Liver (tissue), 9 donors: ENCODE data around the gene MRPS30. TPM values are rescaled to one million over a fixed set of nuclear protein-coding genes. Genes with fewer than 3 reads are reported as not detected.
A peak's percentile ranks its signal among the peaks of the same experiment; 100 is the strongest.

Experiments used
- DNase-seq: peaks from one replicate; pipeline ENCODE4 v3.0.0-alpha.2; 2017; ENCODE audit warnings: low spot score
- H3K27ac ChIP-seq, 2 donors: one replicate each; pipeline ENCODE4 v1.7.0; 2013; ENCODE audit warnings: inconsistent platforms in 2 of 2, low read length in 2 of 2, control low read depth in 1 of 2, low read depth in 1 of 2, mild to moderate bottlenecking in 1 of 2
- H3K27me3 ChIP-seq, 4 donors: one replicate each; pipeline versions ENCODE4 v1.6.1 to v1.7.0; 2013; ENCODE audit warnings: low read length in 3 of 4, inconsistent platforms in 1 of 4, mild to moderate bottlenecking in 1 of 4, moderate library complexity in 1 of 4; ENCODE audit not compliant: control insufficient read depth in 4 of 4, insufficient read depth in 4 of 4
- H3K36me3 ChIP-seq, 4 donors: one replicate each; pipeline versions ENCODE4 v1.6.1 to v1.7.0; 2013; ENCODE audit warnings: low read length in 3 of 4, mild to moderate bottlenecking in 3 of 4, low read depth in 1 of 4, moderate library complexity in 1 of 4; ENCODE audit not compliant: control insufficient read depth in 4 of 4, insufficient read depth in 3 of 4
- H3K4me1 ChIP-seq, 4 donors: one replicate each; pipeline versions ENCODE4 v1.6.1 to v1.7.0; 2013; ENCODE audit warnings: low read length in 3 of 4, mild to moderate bottlenecking in 3 of 4, moderate library complexity in 1 of 4; ENCODE audit not compliant: control insufficient read depth in 4 of 4, insufficient read depth in 4 of 4
- H3K4me3 ChIP-seq, 3 donors: one replicate each; pipeline versions ENCODE4 v1.6.1 to v1.7.0; 2013; ENCODE audit warnings: low read length in 3 of 3, control low read depth in 1 of 3, low read depth in 1 of 3, mild to moderate bottlenecking in 1 of 3
- H3K9ac ChIP-seq, 2 donors: one replicate each; pipeline ENCODE4 v1.7.0; 2013; ENCODE audit warnings: low read length in 2 of 2, mild to moderate bottlenecking in 2 of 2, moderate library complexity in 2 of 2, control low read depth in 1 of 2, low read depth in 1 of 2
- H3K9me3 ChIP-seq, 4 donors: one replicate each; pipeline versions ENCODE4 v1.6.1 to v1.7.0; 2013; ENCODE audit warnings: low read length in 3 of 4; ENCODE audit not compliant: control insufficient read depth in 4 of 4
- EGR1 ChIP-seq, 2 donors: IDR thresholded peaks; 2 replicates each; pipeline ENCODE4 v1.6.1; 2016 to 2018; ENCODE audit warnings: antibody characterized with exemption in 2 of 2, low read depth in 2 of 2
- HNF4A ChIP-seq, 2 donors: conservative IDR thresholded peaks; 2 replicates each; pipeline ENCODE4 v1.6.1; 2016; ENCODE audit warnings: antibody characterized with exemption in 2 of 2, mild to moderate bottlenecking in 2 of 2
- MAX ChIP-seq: IDR thresholded peaks from 2 replicates; pipeline ENCODE4 v1.6.1; 2016; ENCODE audit warnings: antibody characterized with exemption
- RAD21 ChIP-seq, 2 donors: IDR thresholded peaks; 2 replicates each; pipeline ENCODE4 v1.6.1; 2016; ENCODE audit warnings: antibody characterized with exemption in 2 of 2, mild to moderate bottlenecking in 2 of 2
- REST ChIP-seq: IDR thresholded peaks from 2 replicates; pipeline ENCODE4 v1.6.1; 2016; ENCODE audit warnings: antibody characterized with exemption, mild to moderate bottlenecking
- SP1 ChIP-seq: IDR thresholded peaks from 2 replicates; pipeline ENCODE4 v1.6.1; 2018; ENCODE audit warnings: antibody characterized with exemption, mild to moderate bottlenecking
- TAF1 ChIP-seq: conservative IDR thresholded peaks from 2 replicates; pipeline ENCODE4 v1.6.1; 2016; ENCODE audit warnings: antibody characterized with exemption, mild to moderate bottlenecking
- YY1 ChIP-seq: IDR thresholded peaks from 2 replicates; pipeline ENCODE4 v1.6.1; 2016; ENCODE audit warnings: antibody characterized with exemption, mild to moderate bottlenecking
- ZBTB33 ChIP-seq: IDR thresholded peaks from 2 replicates; pipeline ENCODE4 v1.6.1; 2016; ENCODE audit warnings: antibody characterized with exemption
- WGBS: extraction: QIAGEN DNeasy Blood & Tissue Kit; methylation state at CpG from one replicate; pipeline ENCODE4 v1.1.7; 2013; 5-methylcytosine and 5-hydroxymethylcytosine counted together
- polyA plus RNA-seq, 2 donors: library from polyadenylated mRNA; stranded (reverse) in 1 of 2; unstranded in 1 of 2; fragments of 200-250 nt in 1 of 2; fragments of >200 nt in 1 of 2; fragmentation: Nextera tagmentation in 1 of 2; extraction: Ambion mirVana in 1 of 2; gene quantifications; one replicate each; pipeline versions ENCODE4 v1.2.1 to v1.2.3, GENCODE V29; 2013 to 2015
- total RNA-seq, 2 donors: library from RNA; depleted of rRNA; stranded (reverse); fragments of >200 nt; gene quantifications; one replicate each; pipeline ENCODE4 v1.2.3, GENCODE V29; 2014
- TF ChIP-seq, protein P1 (sequence below): fragments of 150-350 bp; IDR thresholded peaks from 2 replicates; pipeline ENCODE4 v1.5.1; 2017; ENCODE audit warnings: improper control_type of control experiment, low read depth, low read length; ENCODE audit not compliant: missing input control
- TF ChIP-seq, protein P2 (sequence below): IDR thresholded peaks from 2 replicates; pipeline ENCODE4 v1.6.1; 2016; ENCODE audit warnings: antibody characterized with exemption
- donor health status: healthy.
- donor health status: healthy.
- donor health status: healthy.
- donor health status: healthy.
- donor health status: healthy.

Gene MRPS30
- total and polyA plus RNA-seq, 4 donors, result 20.7 to 44.7 (median 34.3) TPM

- H3K27me3 ChIP-seq, result no peaks in the 10 kb centered on the region
- H3K4me1 ChIP-seq, result no peaks in the 10 kb centered on the region
- H3K9me3 ChIP-seq, result no peaks in the 10 kb centered on the region
- no peak overlapping the region for H3K4me3 ChIP-seq
- no peak for DNase-seq
- no peak overlapping the region for H3K27ac ChIP-seq
- 8% methylated on average over 1 of the region's 1 CpG for WGBS
- TF ChIP-seq, protein P1, sequence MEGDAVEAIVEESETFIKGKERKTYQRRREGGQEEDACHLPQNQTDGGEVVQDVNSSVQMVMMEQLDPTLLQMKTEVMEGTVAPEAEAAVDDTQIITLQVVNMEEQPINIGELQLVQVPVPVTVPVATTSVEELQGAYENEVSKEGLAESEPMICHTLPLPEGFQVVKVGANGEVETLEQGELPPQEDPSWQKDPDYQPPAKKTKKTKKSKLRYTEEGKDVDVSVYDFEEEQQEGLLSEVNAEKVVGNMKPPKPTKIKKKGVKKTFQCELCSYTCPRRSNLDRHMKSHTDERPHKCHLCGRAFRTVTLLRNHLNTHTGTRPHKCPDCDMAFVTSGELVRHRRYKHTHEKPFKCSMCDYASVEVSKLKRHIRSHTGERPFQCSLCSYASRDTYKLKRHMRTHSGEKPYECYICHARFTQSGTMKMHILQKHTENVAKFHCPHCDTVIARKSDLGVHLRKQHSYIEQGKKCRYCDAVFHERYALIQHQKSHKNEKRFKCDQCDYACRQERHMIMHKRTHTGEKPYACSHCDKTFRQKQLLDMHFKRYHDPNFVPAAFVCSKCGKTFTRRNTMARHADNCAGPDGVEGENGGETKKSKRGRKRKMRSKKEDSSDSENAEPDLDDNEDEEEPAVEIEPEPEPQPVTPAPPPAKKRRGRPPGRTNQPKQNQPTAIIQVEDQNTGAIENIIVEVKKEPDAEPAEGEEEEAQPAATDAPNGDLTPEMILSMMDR, result peak; percentile 45
- TF ChIP-seq TAF1 (no peak), REST (no peak), HNF4A (conservative IDR thresholded peaks at IDR 0.05) (no peak), RAD21 (IDR thresholded peaks at IDR 0.05) (peak; percentile 85 to 87)
- no peaks in the 10 kb centered on the region for H3K36me3 ChIP-seq
- H3K9ac ChIP-seq, result no peak overlapping the region
Observed at GRCh38 chr5:44774279-44774880, 34.4 kb upstream of the MRPS30 start.

GRCh38 chr5:44779167-44779566, 29.6 kb upstream of the MRPS30 start:
- DNase-seq, result no peak
- Histone ChIP-seq H3K36me3 (no peaks in the 10 kb centered on the region), H3K27ac (no peak overlapping the region), H3K9me3 (no peaks in the 10 kb centered on the region), H3K4me1 (no peaks in the 10 kb centered on the region), H3K27me3 (no peaks in the 10 kb centered on the region), H3K4me3 (no peak overlapping the region), H3K9ac (no peak overlapping the region)
- TF ChIP-seq SP1, result no peak
- TF ChIP-seq ZBTB33, result no peak
- no peak for TF ChIP-seq MAX
- no peak for TF ChIP-seq YY1
- TF ChIP-seq, protein P1, result no peak
- TF ChIP-seq EGR1 (IDR thresholded peaks at IDR 0.05; ENCODE audit: low read depth in 2 of 2), result no peak
- TF ChIP-seq, protein P2, sequence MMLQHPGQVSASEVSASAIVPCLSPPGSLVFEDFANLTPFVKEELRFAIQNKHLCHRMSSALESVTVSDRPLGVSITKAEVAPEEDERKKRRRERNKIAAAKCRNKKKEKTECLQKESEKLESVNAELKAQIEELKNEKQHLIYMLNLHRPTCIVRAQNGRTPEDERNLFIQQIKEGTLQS, result no peak
- WGBS, result 95% methylated on average over 4 of the region's 4 CpGs
